Liver (tissue), 9 donors: Measurements from ENCODE around the gene ANKRD23. TPM values are rescaled to one million over a fixed set of nuclear protein-coding genes. Genes with fewer than 3 reads are reported as not detected.

Source experiments
- DNase-seq: peaks from one replicate; pipeline ENCODE4 v3.0.0-alpha.2; 2017; ENCODE audit warnings: low spot score
- H3K27ac ChIP-seq, 2 donors: one replicate each; pipeline ENCODE4 v1.7.0; 2013; ENCODE audit warnings: inconsistent platforms in 2 of 2, low read length in 2 of 2, control low read depth in 1 of 2, low read depth in 1 of 2, mild to moderate bottlenecking in 1 of 2
- H3K27me3 ChIP-seq, 4 donors: one replicate each; pipeline versions ENCODE4 v1.6.1 to v1.7.0; 2013; ENCODE audit warnings: low read length in 3 of 4, inconsistent platforms in 1 of 4, mild to moderate bottlenecking in 1 of 4, moderate library complexity in 1 of 4; ENCODE audit not compliant: control insufficient read depth in 4 of 4, insufficient read depth in 4 of 4
- H3K36me3 ChIP-seq, 4 donors: one replicate each; pipeline versions ENCODE4 v1.6.1 to v1.7.0; 2013; ENCODE audit warnings: low read length in 3 of 4, mild to moderate bottlenecking in 3 of 4, low read depth in 1 of 4, moderate library complexity in 1 of 4; ENCODE audit not compliant: control insufficient read depth in 4 of 4, insufficient read depth in 3 of 4
- H3K4me1 ChIP-seq, 4 donors: one replicate each; pipeline versions ENCODE4 v1.6.1 to v1.7.0; 2013; ENCODE audit warnings: low read length in 3 of 4, mild to moderate bottlenecking in 3 of 4, moderate library complexity in 1 of 4; ENCODE audit not compliant: control insufficient read depth in 4 of 4, insufficient read depth in 4 of 4
- H3K4me3 ChIP-seq, 3 donors: one replicate each; pipeline versions ENCODE4 v1.6.1 to v1.7.0; 2013; ENCODE audit warnings: low read length in 3 of 3, control low read depth in 1 of 3, low read depth in 1 of 3, mild to moderate bottlenecking in 1 of 3
- H3K9ac ChIP-seq, 2 donors: one replicate each; pipeline ENCODE4 v1.7.0; 2013; ENCODE audit warnings: low read length in 2 of 2, mild to moderate bottlenecking in 2 of 2, moderate library complexity in 2 of 2, control low read depth in 1 of 2, low read depth in 1 of 2
- H3K9me3 ChIP-seq, 4 donors: one replicate each; pipeline versions ENCODE4 v1.6.1 to v1.7.0; 2013; ENCODE audit warnings: low read length in 3 of 4; ENCODE audit not compliant: control insufficient read depth in 4 of 4
- CTCF ChIP-seq: fragments of 150-350 bp; IDR thresholded peaks from 2 replicates; pipeline ENCODE4 v1.5.1; 2017; ENCODE audit warnings: improper control_type of control experiment, low read depth, low read length; ENCODE audit not compliant: missing input control
- EGR1 ChIP-seq, 2 donors: IDR thresholded peaks; 2 replicates each; pipeline ENCODE4 v1.6.1; 2016 to 2018; ENCODE audit warnings: antibody characterized with exemption in 2 of 2, low read depth in 2 of 2
- FOXA2 ChIP-seq: IDR thresholded peaks from 2 replicates; pipeline ENCODE4 v1.6.1; 2016; ENCODE audit warnings: antibody characterized with exemption
- GABPA ChIP-seq, 2 donors: IDR thresholded peaks in 1 of 2; conservative IDR thresholded peaks in 1 of 2; 2 replicates each; pipeline ENCODE4 v1.6.1; 2016; ENCODE audit warnings: antibody characterized with exemption in 2 of 2, mild to moderate bottlenecking in 1 of 2, moderate library complexity in 1 of 2
- HNF4A ChIP-seq, 2 donors: conservative IDR thresholded peaks; 2 replicates each; pipeline ENCODE4 v1.6.1; 2016; ENCODE audit warnings: antibody characterized with exemption in 2 of 2, mild to moderate bottlenecking in 2 of 2
- HNF4G ChIP-seq: IDR thresholded peaks from 2 replicates; pipeline ENCODE4 v1.6.1; 2016; ENCODE audit warnings: antibody characterized with exemption
- JUND ChIP-seq, 2 donors: IDR thresholded peaks; 2 replicates each; pipeline ENCODE4 v1.6.1; 2016; ENCODE audit warnings: antibody characterized with exemption in 2 of 2
- MAX ChIP-seq: IDR thresholded peaks from 2 replicates; pipeline ENCODE4 v1.6.1; 2016; ENCODE audit warnings: antibody characterized with exemption
- NR2F2 ChIP-seq: IDR thresholded peaks from 2 replicates; pipeline ENCODE4 v1.6.1; 2016; ENCODE audit warnings: antibody characterized with exemption
- RAD21 ChIP-seq, 2 donors: IDR thresholded peaks; 2 replicates each; pipeline ENCODE4 v1.6.1; 2016; ENCODE audit warnings: antibody characterized with exemption in 2 of 2, mild to moderate bottlenecking in 2 of 2
- RXRA ChIP-seq, 2 donors: IDR thresholded peaks; 2 replicates each; pipeline ENCODE4 v1.6.1; 2017 to 2018; ENCODE audit warnings: antibody characterized with exemption in 2 of 2, mild to moderate bottlenecking in 1 of 2
- SP1 ChIP-seq: IDR thresholded peaks from 2 replicates; pipeline ENCODE4 v1.6.1; 2018; ENCODE audit warnings: antibody characterized with exemption, mild to moderate bottlenecking
- TAF1 ChIP-seq: conservative IDR thresholded peaks from 2 replicates; pipeline ENCODE4 v1.6.1; 2016; ENCODE audit warnings: antibody characterized with exemption, mild to moderate bottlenecking
- YY1 ChIP-seq: IDR thresholded peaks from 2 replicates; pipeline ENCODE4 v1.6.1; 2016; ENCODE audit warnings: antibody characterized with exemption, mild to moderate bottlenecking
- ZBTB33 ChIP-seq: IDR thresholded peaks from 2 replicates; pipeline ENCODE4 v1.6.1; 2016; ENCODE audit warnings: antibody characterized with exemption
- WGBS: extraction: QIAGEN DNeasy Blood & Tissue Kit; methylation state at CpG from one replicate; pipeline ENCODE4 v1.1.7; 2013; 5-methylcytosine and 5-hydroxymethylcytosine counted together
- polyA plus RNA-seq, 2 donors: library from polyadenylated mRNA; stranded (reverse) in 1 of 2; unstranded in 1 of 2; fragments of 200-250 nt in 1 of 2; fragments of >200 nt in 1 of 2; fragmentation: Nextera tagmentation in 1 of 2; extraction: Ambion mirVana in 1 of 2; gene quantifications; one replicate each; pipeline versions ENCODE4 v1.2.1 to v1.2.3, GENCODE V29; 2013 to 2015
- total RNA-seq, 2 donors: library from RNA; depleted of rRNA; stranded (reverse); fragments of >200 nt; gene quantifications; one replicate each; pipeline ENCODE4 v1.2.3, GENCODE V29; 2014
- donor health status: healthy.
- donor health status: healthy.
- donor health status: healthy.
- donor health status: healthy.
- donor health status: healthy.

Gene ANKRD23
- total and polyA plus RNA-seq, 4 donors, result 0.82 to 4.2 (median 1.9) TPM

DNA sequence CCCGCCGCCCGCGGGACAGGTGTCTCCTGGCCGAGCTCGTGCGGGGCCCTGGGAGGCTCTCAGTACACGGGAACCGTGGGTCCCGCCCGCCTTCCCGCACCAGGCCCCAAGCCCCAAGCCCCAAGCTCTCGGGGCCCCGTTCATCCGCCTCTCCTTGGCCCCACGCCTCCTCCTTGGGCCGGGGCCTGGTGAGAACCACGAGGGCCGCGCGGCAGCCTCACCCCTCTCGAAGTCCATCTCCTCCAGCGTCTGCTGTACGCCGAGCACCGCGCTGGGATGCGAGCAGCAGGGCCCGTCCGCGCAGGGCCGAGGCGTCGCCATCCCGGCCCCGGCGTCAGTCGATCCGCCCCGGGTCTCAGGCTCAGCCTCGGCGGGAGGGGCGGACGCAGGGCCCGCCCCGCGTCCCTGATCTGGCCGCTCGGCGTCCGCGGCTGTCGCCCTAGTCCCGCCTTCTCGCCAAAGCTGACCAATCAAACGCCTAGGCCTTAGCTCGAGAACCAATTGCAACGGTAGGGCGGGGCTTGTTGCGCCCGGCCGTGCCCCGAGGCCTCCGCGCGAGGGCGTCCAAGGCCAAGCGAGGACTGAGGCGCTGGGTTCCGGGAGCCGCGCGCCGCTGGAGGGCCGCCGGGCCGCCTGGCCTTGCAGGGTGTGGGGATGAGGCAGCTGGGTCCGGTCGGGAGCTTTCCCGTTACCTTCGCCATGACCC is 14.0 kb upstream of the ANKRD23 start, which contains the start of gene ANKRD39:
Gene ANKRD39 (minus strand): TSS at position 350 of the 706 bp plus-strand sequence. CDS start 29 bp downstream, at position 321.
- TF ChIP-seq ZBTB33 (no peak), RXRA (IDR thresholded peaks at IDR 0.05) (peak in 1 of 2 donors; percentile 58), HNF4G (no peak), TAF1 (no peak), EGR1 (IDR thresholded peaks at IDR 0.05; ENCODE audit: low read depth in 2 of 2) (no peak), SP1 (peak; percentile 86), RAD21 (IDR thresholded peaks at IDR 0.05) (peak; percentile 75 to 76), YY1 (peak; percentile 63), HNF4A (conservative IDR thresholded peaks at IDR 0.05) (no peak), CTCF (peak; percentile 80)
- H3K9ac ChIP-seq, result peak within 1 kb of the TSS; percentile 11 to 53
- H3K9me3 ChIP-seq, result no peaks in the 10 kb centered on the region
- H3K27ac ChIP-seq, result peak within 1 kb of the TSS; percentile 58 to 75
- H3K36me3 ChIP-seq, result peaks cover 3 to 13% (median 11%) of the 10 kb centered on the region in 4 donors
- no peaks in the 10 kb centered on the region for H3K27me3 ChIP-seq
- H3K4me3 ChIP-seq, result peak within 1 kb of the TSS; percentile 61 to 82 (median 67)
- DNase-seq, result peak; percentile 98
- peaks cover 12 to 50% (median 36%) of the 10 kb centered on the region in 4 donors for H3K4me1 ChIP-seq
- WGBS, result under 1% methylated on average over 81 of the region's 81 CpGs

DNA sequence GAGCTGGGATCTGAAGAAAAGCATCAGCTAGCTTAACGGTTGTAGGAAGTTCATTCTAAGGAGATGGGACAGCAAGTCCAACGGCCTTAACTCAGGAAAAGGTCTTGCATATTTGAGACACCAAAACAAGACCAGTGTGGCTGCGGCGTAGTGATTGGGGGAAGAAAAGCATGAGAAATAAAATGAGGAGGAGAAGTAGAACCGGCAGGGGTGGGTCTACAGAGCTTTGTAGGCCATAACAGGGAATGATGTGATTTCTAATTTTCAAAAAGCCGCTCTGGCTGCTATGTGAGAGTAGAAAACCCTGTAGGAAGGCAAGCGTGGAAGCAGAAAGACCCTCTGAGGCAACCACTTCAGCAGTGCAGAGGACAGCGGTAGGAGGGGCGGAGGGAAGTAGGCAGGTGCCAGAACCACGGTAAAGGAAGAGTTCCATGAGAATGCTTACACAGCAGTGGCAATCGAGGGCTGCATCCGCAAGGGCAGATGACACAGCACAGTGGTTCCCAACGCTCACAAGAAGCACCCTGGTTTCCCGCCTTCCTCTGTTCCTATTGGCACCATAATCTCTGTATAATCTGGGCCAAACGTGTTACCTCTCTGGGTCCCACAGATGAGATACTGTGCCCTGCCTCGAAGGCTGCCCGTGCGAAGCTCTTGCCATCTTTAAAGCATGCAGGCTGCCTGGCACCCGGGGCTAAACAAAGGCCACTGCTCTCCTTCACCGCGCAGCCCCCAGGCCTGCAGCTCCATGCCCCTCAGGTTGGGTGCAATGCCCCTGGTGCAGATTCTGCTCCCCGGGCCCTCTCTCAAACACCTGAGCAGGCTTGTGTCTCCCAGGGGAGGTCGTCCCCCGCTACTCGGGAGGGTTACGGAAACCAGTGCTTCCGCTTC is 13.2 kb upstream of the ANKRD23 start:
- DNase-seq, result peak; percentile 41
- Histone ChIP-seq H3K9me3 (no peaks in the 10 kb centered on the region), H3K9ac (peak overlapping the region; percentile 11 to 53), H3K36me3 (peaks cover 4 to 16% (median 14%) of the 10 kb centered on the region in 4 donors), H3K4me1 (peaks cover 12 to 48% (median 35%) of the 10 kb centered on the region in 4 donors), H3K27me3 (no peaks in the 10 kb centered on the region), H3K27ac (peak overlapping the region; percentile 58 to 75), H3K4me3 (peak overlapping the region; percentile 61 to 82 (median 67))
- no peak for TF ChIP-seq NR2F2
- TF ChIP-seq SP1, result no peak
- TF ChIP-seq ZBTB33, result no peak
- no peak for TF ChIP-seq MAX
- TF ChIP-seq JUND (IDR thresholded peaks at IDR 0.05), result no peak
- peak; percentile 5 for TF ChIP-seq YY1
- no peak for TF ChIP-seq GABPA (IDR thresholded peaks at IDR 0.05 in 1 of 2, conservative IDR thresholded peaks at IDR 0.05 in 1 of 2)
- TF ChIP-seq FOXA2, result no peak
- no peak for TF ChIP-seq TAF1
- TF ChIP-seq CTCF, result no peak
- peak in 1 of 2 donors; percentile 9 for TF ChIP-seq RAD21 (IDR thresholded peaks at IDR 0.05)
- 16% methylated on average over 27 of the region's 27 CpGs for WGBS
